Renal cortical epithelial cell (primary cell): ENCODE results near the gene C16orf86. TPM values are rescaled to one million over a fixed set of nuclear protein-coding genes. Genes with fewer than 3 reads are reported as not detected.
"Not testable (repeated sequence)": the region's sequence is repeated elsewhere in the genome, so short reads cannot be mapped to it uniquely, and the experiment has no call there.

Experiments used
- DNase-seq: peaks from one replicate; pipeline ENCODE4 v3.0.0-alpha.2; 2011; ENCODE audit warnings: low read depth
- total RNA-seq: library from RNA; depleted of rRNA; stranded (reverse); fragments of >200 nt; gene quantifications from 2 replicates; pipeline ENCODE4 v1.2.3, GENCODE V29; 2014

The C16orf86 gene
- total RNA-seq, 1 donor from 2014 or later: 4.6 TPM

DNA sequence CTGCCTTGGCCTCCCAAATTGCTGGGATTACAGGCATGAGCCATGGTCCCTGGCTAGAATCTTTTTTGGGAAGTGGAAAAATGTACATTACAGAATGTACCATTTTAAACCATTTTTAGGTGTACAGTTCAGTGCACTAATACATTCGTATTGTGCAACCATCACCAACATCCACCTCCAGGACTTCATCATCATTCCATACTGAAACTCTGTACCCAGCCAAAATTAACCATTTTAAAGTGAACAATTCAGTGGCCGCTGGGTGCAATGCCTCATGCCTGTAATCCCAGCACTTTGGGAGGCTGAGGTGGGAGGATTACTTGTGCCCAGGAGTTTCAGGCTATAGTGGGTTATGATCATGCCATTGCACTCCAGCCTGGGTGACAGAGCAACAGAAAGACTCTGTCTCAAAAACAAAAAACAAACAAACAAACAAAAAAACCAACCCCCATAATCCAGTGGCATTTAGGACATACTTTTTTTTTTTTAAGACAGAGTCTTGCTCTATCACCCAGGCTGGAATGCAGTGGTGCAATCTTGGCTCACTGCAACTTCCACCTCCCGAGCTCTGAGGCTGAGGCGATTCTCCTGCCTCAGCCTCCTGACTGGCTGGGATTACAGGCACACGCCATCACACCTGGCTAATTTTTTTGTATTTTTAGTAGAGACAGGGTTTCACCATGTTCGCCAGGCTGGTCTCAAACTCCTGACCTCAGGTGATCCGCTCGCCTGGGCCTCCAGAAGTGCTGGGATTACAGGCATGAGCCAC lies 27.1 kb downstream of the C16orf86 start:
- not testable (repeated sequence) for DNase-seq

GRCh38 chr16:67694611-67695010 lies 28.0 kb downstream of the C16orf86 start:
- DNase-seq: no peak

GRCh38 chr16:67697422-67698185 lies 31.0 kb downstream of the C16orf86 start:
- DNase-seq: no peak

DNA sequence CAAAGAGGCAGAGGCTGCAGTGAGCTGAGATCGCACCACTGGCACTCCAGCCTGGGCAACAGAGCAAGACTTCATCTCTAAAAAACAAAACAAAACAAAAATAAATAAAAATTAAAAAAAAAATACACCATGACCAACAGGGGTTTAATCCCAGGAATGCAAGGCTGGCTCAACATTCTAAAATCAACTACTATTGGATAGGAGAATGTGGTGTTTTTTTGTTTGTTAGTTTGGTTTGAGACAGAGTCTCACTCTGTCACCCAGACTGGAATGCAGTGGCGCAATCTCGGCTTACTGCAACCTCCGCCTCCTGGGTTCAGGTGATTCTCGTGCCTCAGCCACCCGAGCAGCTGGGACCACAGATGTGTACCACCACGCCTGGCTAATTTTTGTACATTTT lies 32.7 kb downstream of the C16orf86 start:
- no peak for DNase-seq

DNA sequence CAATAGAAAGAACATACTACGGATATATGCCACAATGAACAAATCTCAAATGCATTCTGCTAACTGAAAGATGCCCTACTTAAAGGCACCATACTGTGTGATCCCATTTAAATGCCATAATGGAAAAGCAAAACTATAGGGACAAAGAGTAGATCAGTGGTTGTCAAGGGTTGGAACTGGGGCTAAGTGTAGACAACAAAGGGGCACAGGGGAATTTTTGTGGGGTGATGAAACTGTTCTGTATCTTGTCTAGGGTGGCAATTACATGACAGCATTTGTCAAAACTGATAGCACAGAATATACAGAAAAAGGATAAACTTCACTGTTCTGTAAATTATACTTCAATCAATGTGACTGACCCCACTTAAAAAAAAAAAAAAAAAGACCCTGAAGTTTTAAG lies 34.8 kb downstream of the C16orf86 start:
- DNase-seq: no peak

- no peak for DNase-seq
Observed at GRCh38 chr16:67702130-67702529, 35.5 kb downstream of the C16orf86 start.

DNA sequence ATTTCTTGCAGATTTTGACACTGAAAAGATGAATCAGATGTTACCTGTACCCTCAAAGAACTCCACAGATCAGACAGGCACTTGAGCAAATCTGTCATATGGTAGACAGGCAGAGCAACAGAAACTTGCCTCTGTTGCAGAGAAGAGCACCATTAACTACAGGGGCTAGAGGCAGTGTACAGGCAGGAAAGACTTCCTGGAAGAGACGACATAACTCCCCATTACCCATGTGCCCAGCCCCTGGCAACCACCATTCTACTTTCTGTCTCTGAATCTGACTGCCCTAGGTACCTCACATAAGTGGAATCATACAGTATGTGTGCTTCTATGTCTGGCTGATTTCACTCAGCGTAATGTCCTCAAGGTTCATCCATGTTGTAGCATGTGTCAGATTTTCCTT lies 37.0 kb downstream of the C16orf86 start:
- no peak for DNase-seq

GRCh38 chr16:67704110-67704509 lies 37.5 kb downstream of the C16orf86 start:
- DNase-seq: no peak

DNA sequence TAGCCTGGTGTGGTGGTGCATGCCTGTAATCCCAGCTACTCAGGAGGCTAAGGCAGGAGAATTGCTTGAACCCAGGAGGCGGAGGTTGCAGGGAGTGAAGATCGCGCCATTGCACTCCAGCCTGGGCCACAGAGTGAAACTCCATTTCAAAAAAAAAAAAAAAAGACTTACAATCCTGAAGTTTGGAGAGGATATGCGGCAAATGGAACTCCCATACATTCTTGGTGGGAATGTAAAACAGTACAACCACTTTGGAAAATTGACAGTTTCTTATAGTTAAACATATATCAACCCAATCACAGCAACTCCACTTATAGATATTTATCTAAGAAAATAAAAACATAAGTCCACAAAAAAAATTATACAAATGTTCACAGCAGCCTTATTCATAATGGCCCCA lies 40.6 kb downstream of the C16orf86 start:
- no peak for DNase-seq

DNA sequence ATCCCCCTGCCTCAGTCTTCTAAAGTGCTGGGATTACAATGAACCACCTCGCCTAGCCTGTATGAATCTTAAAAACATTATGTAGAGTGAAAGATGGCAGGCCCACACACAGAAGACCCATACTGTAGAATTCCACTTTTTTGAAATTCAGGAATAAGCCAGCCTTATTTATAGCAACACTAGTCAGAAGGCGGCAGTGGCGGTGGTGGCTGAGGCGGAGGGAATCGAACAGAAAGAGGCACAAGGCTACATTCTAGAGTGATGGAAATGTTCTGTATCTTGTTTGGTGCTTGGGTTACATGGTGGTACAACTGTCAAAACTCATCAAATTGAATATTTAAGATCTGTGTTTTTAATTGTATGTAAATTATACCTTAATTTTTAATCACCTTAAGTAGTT lies 41.2 kb downstream of the C16orf86 start:
- no peak for DNase-seq

DNA sequence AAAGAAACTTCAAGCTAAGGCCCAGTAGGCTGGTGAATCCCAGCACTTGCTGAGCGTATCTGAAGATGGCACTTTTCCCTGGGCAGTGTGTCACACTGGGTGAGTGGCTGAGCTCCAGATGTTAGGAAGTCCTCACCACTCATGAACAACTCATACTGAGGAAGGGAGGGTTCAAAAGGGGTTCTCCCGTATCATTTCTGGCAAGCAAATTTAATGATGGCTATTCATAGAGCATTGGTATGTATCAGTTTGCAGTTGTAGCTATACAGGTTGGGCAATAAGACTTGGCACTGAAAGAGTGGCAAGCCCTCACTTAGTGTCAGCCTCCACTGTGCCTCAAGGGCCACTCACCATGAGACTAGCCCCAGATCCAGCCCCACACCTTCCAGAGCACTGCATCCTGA lies 41.8 kb downstream of the C16orf86 start:
- DNase-seq: no peak

DNA sequence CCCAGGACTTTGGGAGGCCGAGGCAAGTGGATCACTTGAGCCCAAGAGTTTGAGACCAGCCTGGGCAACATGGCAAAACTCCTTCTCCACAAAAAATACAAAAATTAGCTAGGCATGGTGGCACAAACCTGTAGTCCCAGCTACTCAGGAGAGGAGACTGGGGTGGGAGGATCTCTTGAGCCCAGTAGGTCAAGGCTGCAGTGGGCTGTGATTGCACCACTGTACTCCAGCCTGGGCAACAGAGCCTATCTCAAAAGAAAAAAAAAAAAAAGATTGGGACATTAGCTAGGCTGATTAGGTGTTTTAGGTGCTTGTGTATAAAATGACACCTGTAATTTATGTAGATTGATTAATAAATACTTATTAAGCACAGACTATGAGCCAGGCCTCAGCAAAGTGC lies 42.4 kb downstream of the C16orf86 start:
- no peak for DNase-seq

GRCh38 chr16:67710607-67711006 lies 44.0 kb downstream of the C16orf86 start:
- no peak for DNase-seq

DNA sequence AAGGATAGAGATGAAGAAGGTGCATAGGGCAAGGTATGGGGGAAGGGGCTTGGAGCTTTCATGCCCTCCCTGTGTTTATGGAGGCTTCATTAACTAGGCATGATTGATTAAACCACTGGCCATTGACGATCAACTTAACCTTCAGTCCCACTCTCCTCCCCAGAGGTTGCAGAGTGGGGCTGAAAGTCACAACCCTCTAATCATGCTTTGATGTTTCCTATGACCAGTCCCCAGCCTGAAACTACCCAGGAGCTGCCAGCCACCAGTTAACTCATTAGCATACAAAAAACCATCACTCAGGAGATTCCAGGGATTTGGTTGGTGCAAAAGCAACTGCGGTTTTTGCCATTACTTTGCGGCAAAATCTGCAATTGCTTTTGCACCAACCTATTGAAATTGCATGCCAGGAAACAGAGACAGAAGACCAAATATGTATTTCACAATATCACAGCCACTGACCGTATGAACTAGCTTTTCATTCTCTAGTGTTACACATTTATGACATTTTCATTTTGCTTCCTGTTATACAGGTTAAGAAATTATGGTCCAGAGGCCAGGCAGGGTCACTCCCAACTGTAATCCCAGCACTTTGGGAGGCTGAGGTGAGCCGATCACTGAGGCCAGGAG lies 47.1 kb downstream of the C16orf86 start:
- no peak for DNase-seq

DNA sequence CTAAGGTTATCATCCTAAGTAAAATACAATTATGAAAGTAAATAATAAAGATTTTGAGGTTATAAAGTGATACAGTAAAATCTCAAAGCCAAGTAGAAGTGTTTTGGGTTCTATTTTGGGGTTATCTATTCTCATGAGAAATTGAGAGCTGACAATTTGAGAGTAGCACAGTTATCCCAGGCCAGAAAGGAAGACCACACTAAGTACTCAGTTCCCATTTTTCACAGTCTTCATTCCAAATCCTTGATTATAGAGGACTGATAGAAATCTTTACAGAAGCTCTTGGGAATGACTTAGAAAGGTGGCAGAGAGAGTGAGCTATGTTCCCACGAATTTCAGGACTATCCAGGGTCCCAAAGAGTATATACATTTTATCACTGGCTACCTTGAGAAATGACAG lies 47.9 kb downstream of the C16orf86 start:
- DNase-seq: no peak

GRCh38 chr16:67716097-67716496 lies 49.5 kb downstream of the C16orf86 start:
- no peak for DNase-seq

Other genes starting within 250 kb of the C16orf86 start
- 1.7 TPM in 1 of 2 replicates, not detected in the other for gene HSD11B2, start 235.7 kb upstream of the C16orf86 start, total RNA-seq
- gene ATP6V0D1, start 185.7 kb upstream of the C16orf86 start, total RNA-seq: 127 and 183 TPM in 2 replicates
- gene AGRP, start 183.3 kb upstream of the C16orf86 start, total RNA-seq: not detected in 2 replicates
- 61.6 and 195 TPM in 2 replicates for gene RIPOR1, start 138.0 kb upstream of the C16orf86 start, total RNA-seq
- 14.8 and 35.6 TPM in 2 replicates for gene CTCF, start 104.3 kb upstream of the C16orf86 start, total RNA-seq
- 0.55 and 2.8 TPM in 2 replicates for gene CARMIL2, start 21.7 kb upstream of the C16orf86 start, total RNA-seq
- 10.0 and 11.3 TPM in 2 replicates for gene ACD, start 6.6 kb upstream of the C16orf86 start, total RNA-seq
- 2.8 and 16.1 TPM in 2 replicates for gene PARD6A, start 5.9 kb upstream of the C16orf86 start, total RNA-seq
- gene ENKD1, start 64 bp upstream of the C16orf86 start, total RNA-seq: 14.6 and 22.8 TPM in 2 replicates
- 24.7 and 33.6 TPM in 2 replicates for gene GFOD2, start 52.5 kb downstream of the C16orf86 start, total RNA-seq
- 2.4 and 11.0 TPM in 2 replicates for gene RANBP10, start 139.7 kb downstream of the C16orf86 start, total RNA-seq
- under 0.01 and 4.8 TPM in 2 replicates for gene TSNAXIP1, start 140.1 kb downstream of the C16orf86 start, total RNA-seq
- 19.6 and 36.1 TPM in 2 replicates for gene THAP11, start 175.5 kb downstream of the C16orf86 start, total RNA-seq
- 204 and 241 TPM in 2 replicates for gene NUTF2, start 180.1 kb downstream of the C16orf86 start, total RNA-seq
- 34.7 and 37.2 TPM in 2 replicates for gene CENPT, start 180.9 kb downstream of the C16orf86 start, total RNA-seq
- 48.4 and 62.9 TPM in 2 replicates for gene EDC4, start 206.2 kb downstream of the C16orf86 start, total RNA-seq
- gene NRN1L, start 218.1 kb downstream of the C16orf86 start, total RNA-seq: not detected in 2 replicates
- 14.8 and 39.7 TPM in 2 replicates for gene PSKH1, start 226.4 kb downstream of the C16orf86 start, total RNA-seq